ENCODE data around the gene NCAM1. TPM values are rescaled to one million over a fixed set of nuclear protein-coding genes. Genes with fewer than 3 reads are reported as not detected.

NCAM1 gene
- polyA plus RNA-seq, 5 donors: 30.1 to 47.5 (median 41.5) TPM

- DNase-seq: no peak
These were observed 163.4 kb downstream of the NCAM1 start for GRCh38 chr11:113124578-113124977.

GRCh38 chr11:113129261-113129992 is 168.2 kb downstream of the NCAM1 start:
- DNase-seq: no peak

GRCh38 chr11:113131036-113131775 is 170.0 kb downstream of the NCAM1 start:
- no peak for DNase-seq

- DNase-seq: no peak
These were observed 171.9 kb downstream of the NCAM1 start for GRCh38 chr11:113133071-113133470.

GRCh38 chr11:113134626-113135025 is 173.4 kb downstream of the NCAM1 start:
- DNase-seq: no peak

GRCh38 chr11:113137713-113138529 is 176.7 kb downstream of the NCAM1 start:
- DNase-seq: no peak

- no peak for DNase-seq
These were observed 177.5 kb downstream of the NCAM1 start for GRCh38 chr11:113138731-113139130.

GRCh38 chr11:113141010-113141409 is 179.8 kb downstream of the NCAM1 start:
- DNase-seq: no peak

GRCh38 chr11:113142508-113142907 is 181.3 kb downstream of the NCAM1 start:
- DNase-seq: no peak

GRCh38 chr11:113147249-113147648 is 186.0 kb downstream of the NCAM1 start:
- no peak for DNase-seq

- no peak for DNase-seq
These were observed 186.9 kb downstream of the NCAM1 start for GRCh38 chr11:113148076-113148475.

- DNase-seq: no peak
These were observed 187.4 kb downstream of the NCAM1 start for GRCh38 chr11:113148652-113149051.

GRCh38 chr11:113151521-113151920 is 190.3 kb downstream of the NCAM1 start:
- no peak for DNase-seq

GRCh38 chr11:113152500-113152899 is 191.3 kb downstream of the NCAM1 start:
- no peak for DNase-seq

GRCh38 chr11:113153847-113154246 is 192.6 kb downstream of the NCAM1 start:
- DNase-seq: peak; percentile 67 to 77

- DNase-seq: peak; percentile 75 to 79
These were observed 199.0 kb downstream of the NCAM1 start for GRCh38 chr11:113159988-113160807.

- no peak for DNase-seq
These were observed 199.5 kb downstream of the NCAM1 start for GRCh38 chr11:113160808-113161124.

GRCh38 chr11:113161711-113162591 is 200.7 kb downstream of the NCAM1 start:
- no peak for DNase-seq

GRCh38 chr11:113162592-113162962 is 201.4 kb downstream of the NCAM1 start:
- no peak for DNase-seq

GRCh38 chr11:113163291-113164030 is 202.2 kb downstream of the NCAM1 start:
- DNase-seq: no peak

All from right lung (tissue), 5 donors.